Ecto neural progenitor cell (in vitro differentiated cells): ENCODE data around the gene MCFD2.
"Not testable (repeated sequence)": the region's sequence is repeated elsewhere in the genome, so short reads cannot be mapped to it uniquely, and the experiment has no call there.

Experiments
- DNase-seq: peaks from one replicate; pipeline ENCODE4 v3.0.0-alpha.2; 2018; ENCODE audit warnings: low spot score

The MCFD2 gene

GRCh38 chr2:46937471-46937901 is 21.9 kb upstream of the MCFD2 start:
- no peak for DNase-seq

- no peak for DNase-seq
Measured at GRCh38 chr2:46936566-46936965, 21.0 kb upstream of the MCFD2 start.

GRCh38 chr2:46935071-46935470 is 19.5 kb upstream of the MCFD2 start:
- DNase-seq, result no peak

GRCh38 chr2:46929612-46930011 is 14.0 kb upstream of the MCFD2 start:
- DNase-seq, result no peak

- DNase-seq, result no peak
Measured at GRCh38 chr2:46926863-46927262, 11.3 kb upstream of the MCFD2 start.

GRCh38 chr2:46925474-46926351 is 10.1 kb upstream of the MCFD2 start:
- no peak for DNase-seq

GRCh38 chr2:46924608-46925007 is 9.0 kb upstream of the MCFD2 start:
- no peak for DNase-seq

- DNase-seq, result no peak
Measured at GRCh38 chr2:46924038-46924437, 8.4 kb upstream of the MCFD2 start.

- DNase-seq, result no peak
Measured at GRCh38 chr2:46923041-46923528, 7.5 kb upstream of the MCFD2 start.

GRCh38 chr2:46922606-46923005 is 7.0 kb upstream of the MCFD2 start:
- no peak for DNase-seq

- no peak for DNase-seq
Measured at GRCh38 chr2:46921676-46922448, 6.3 kb upstream of the MCFD2 start.

- DNase-seq, result no peak
Measured at GRCh38 chr2:46917628-46918027, 2.0 kb upstream of the MCFD2 start.

- peak; percentile 90 for DNase-seq
Measured at GRCh38 chr2:46915811-46916630, 415 bp upstream of the MCFD2 start.

- no peak for DNase-seq
Measured at GRCh38 chr2:46914578-46915230, 902 bp downstream of the MCFD2 start.

- DNase-seq, result no peak
Measured at GRCh38 chr2:46913471-46914381, 1.9 kb downstream of the MCFD2 start.

- no peak for DNase-seq
Measured at GRCh38 chr2:46909771-46910419, 5.7 kb downstream of the MCFD2 start.

GRCh38 chr2:46909150-46909549 is 6.5 kb downstream of the MCFD2 start:
- DNase-seq, result no peak

GRCh38 chr2:46904908-46905678 is 10.5 kb downstream of the MCFD2 start:
- DNase-seq, result not testable (repeated sequence)

- DNase-seq, result not testable (repeated sequence)
Measured at GRCh38 chr2:46902980-46903379, 12.6 kb downstream of the MCFD2 start.
